T-helper 2 cell treated with Interferon-gamma antibody and Interleukin-4, amounts not matched to agents 100 ng/mL and 5 ng/mL, for 36 hours (primary cell): ENCODE data around the gene ATXN3. TPM values are rescaled to one million over a fixed set of nuclear protein-coding genes. Genes with fewer than 3 reads are reported as not detected.

Source experiments
- intact Hi-C: fragments of 100-400 bp; cut with micrococcal nuclease; formaldehyde crosslinking; loops from one replicate; pipeline ENCODE4 v1.15.1; 2023
- total RNA-seq: library from RNA; stranded (reverse); gene quantifications from 2 replicates; pipeline ENCODE4 v1.2.3, GENCODE V29; 2022

Gene ATXN3
- total RNA-seq, 1 donor from 2014 or later = 23.4 TPM

DNA sequence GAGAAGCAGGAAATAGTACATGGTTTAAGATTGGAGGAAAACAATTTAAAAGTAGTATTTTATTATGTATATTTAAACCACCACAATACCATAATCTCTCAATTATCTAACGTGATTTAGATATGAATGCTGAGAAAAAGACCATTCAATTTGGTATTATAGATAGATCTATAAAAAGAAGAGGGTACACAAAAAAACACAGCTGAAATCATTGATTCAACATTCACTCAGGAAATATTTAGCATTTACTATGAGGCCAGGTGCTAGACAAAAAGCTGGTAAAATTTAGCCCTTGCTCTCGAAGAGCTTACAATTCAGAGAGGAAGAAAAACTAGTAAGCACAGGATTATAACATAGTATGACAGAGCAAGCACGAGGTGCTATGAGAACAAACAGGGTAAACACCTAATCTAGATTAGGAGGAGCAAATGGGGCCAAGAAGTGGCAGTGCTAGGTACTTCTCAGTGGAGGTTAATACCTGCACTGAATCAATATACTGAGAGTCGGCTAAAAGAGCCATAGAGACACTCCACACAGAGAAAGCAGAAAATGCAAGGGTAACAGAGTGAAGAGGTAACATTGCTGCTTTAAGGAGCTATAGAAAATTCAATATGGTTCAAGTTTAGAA, 94.1 kb downstream of the ATXN3 start:
- intact Hi-C loops = no loop called here

DNA sequence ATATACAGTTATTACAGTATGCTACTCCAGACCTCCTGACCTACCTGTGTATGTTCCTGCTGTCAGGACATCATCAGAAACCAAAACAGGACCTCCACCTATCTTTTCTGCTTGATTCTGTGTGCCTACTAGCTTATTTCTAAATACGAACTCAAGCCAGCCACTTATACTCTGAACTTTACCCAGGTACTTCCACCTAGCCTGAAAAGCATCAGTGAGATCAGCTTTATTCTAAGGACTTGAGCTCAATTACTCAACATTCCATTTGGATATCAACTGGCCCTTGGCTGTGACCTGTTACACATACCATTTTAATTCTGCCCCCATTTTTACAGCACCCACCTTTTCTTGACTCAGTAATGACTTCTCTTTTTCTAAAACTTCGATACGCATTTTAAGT, 95.7 kb downstream of the ATXN3 start:
- intact Hi-C loops = no loop called here

DNA sequence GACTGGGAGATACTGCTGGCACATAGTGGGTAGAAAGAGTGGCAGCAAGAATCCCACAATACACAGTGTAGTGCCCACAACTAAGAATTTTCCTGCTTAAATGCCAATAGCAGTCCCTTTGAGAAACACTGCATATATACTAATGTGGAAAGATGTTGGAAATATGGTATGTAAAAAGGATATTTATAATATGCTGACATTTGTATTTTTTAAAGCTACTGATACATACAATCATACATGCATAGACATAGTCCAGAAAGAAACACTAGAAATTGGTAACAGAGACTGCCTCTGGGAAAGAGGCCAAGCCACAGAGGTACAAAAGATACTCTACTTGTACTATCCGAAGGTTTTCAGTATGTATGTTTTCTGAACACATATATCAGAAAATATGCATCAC, 96.8 kb downstream of the ATXN3 start:
- intact Hi-C loops = no loop called here

Other genes with a start within 250 kb of the ATXN3 start
- gene TC2N, start 239.0 kb downstream of the ATXN3 start, total RNA-seq = 202 and 210 TPM in 2 replicates
- 2.0 and 2.6 TPM in 2 replicates for gene FBLN5, start 158.9 kb downstream of the ATXN3 start, total RNA-seq
- gene TRIP11, start 66.5 kb downstream of the ATXN3 start, total RNA-seq = 44.2 and 44.7 TPM in 2 replicates
- 108 and 116 TPM in 2 replicates for gene NDUFB1, start 15.1 kb upstream of the ATXN3 start, total RNA-seq
- gene CPSF2, start 15.4 kb upstream of the ATXN3 start, total RNA-seq = 75.3 and 85.3 TPM in 2 replicates
- not detected in 2 replicates for gene SLC24A4, start 216.6 kb upstream of the ATXN3 start, total RNA-seq